SKM-1 treated with dmso at 0.1 percent for 144 hours (cell line): ENCODE data around the gene XPR1.

Experiments
- DNase-seq: peaks from one replicate; lab custom pipeline; 2025; ENCODE audit not compliant: unreplicated experiment; lab: John Stamatoyannopoulos, UW

Gene XPR1

GRCh38 chr1:180884588-180885300 lies 252.9 kb downstream of the XPR1 start:
- DNase-seq = no peak

DNA sequence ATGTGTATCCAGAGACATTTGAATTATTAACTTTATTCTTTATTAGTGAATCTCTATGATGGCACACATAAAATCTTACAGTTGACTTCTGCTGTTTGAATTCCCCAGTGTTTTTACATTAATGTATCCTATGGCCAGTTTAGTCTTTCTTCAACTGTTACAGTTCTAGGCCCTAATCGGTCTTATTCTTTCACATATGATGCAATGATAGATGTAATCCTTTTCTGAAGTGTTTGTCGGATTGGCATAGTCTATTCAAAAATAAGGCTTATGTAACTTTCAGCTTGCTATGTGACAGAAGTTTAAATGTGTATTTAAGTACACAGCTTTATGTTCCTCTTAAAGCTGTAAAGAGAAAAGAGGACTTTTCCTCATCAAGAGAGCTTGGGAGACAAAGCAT lies 254.5 kb downstream of the XPR1 start:
- no peak for DNase-seq

GRCh38 chr1:180887841-180888240 lies 256.0 kb downstream of the XPR1 start:
- DNase-seq = no peak

DNA sequence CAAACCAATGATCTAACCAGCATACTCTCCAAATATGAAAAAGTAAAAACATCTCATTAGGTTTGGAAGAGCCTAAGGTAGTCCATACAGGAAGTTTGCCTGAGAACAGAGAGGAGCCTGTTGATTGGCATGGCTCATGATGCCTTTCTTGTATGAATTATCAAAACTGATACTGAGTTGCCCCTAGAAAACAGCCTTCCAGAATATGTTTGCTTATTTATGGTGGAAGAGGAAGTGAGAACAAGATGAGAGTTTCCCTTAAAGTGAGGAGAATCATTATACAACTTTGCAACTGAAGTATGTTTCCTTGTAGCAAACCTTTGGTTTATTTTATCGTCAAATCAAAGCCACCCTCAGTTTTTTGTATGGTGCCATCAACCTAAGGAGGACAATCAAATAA lies 257.0 kb downstream of the XPR1 start:
- no peak for DNase-seq

GRCh38 chr1:180889325-180889724 lies 257.5 kb downstream of the XPR1 start:
- no peak for DNase-seq

DNA sequence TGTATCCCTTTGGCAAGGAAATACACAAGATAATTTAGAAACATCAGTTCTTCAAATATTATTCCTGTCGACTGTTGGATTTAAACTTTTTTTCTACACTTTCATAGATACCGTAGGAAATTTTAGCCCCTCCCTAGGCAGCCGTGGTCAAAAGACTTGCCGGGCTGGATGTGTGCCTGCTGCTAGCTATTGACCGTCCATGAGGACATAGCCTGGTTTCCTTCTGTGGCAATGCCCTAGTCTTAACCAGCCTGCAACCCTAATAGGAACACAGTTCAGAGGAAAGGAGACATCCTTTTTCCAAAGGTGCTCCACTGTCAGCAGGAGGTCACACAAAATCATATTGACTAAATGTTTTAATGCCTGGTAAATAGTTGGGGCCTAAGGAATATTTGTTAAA lies 260.4 kb downstream of the XPR1 start:
- no peak for DNase-seq

DNA sequence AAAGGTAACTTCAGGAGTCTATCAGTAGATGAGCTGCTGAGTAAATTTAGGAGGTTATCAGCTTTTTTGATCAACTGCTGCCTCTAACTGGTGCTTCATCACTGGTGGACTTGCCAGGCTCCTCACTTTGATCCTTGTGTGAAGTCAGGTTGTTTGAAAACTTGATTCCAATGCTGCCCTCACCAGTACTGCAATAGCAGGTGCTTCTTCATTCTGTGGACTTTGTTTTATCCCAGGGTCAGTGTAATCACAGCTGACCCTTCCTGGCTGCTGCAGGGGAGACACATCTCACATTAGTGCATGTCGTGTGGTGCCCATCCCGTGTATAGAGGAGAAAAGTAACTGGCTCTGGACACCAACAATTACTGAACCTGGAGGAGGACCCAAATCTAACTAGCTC lies 260.9 kb downstream of the XPR1 start:
- no peak for DNase-seq

DNA sequence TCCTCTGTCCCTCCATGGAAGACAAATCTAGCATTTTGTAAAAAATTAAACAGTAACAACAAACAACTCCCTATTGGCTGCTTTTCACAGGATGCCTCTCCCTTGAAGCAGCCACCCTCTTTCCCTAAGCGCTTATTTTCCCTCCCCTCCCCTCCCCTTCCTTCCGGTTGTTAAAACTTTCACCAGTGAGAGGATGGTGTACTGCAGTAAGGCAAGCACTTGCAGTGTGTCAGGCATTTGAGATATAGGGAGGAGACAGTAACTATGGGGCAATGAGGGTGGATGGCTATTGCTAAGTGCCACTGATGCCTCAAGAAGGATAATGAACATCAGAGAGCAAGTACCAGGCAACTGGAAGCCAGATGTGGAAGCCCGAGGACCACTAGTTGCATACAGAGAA lies 261.8 kb downstream of the XPR1 start:
- no peak for DNase-seq

DNA sequence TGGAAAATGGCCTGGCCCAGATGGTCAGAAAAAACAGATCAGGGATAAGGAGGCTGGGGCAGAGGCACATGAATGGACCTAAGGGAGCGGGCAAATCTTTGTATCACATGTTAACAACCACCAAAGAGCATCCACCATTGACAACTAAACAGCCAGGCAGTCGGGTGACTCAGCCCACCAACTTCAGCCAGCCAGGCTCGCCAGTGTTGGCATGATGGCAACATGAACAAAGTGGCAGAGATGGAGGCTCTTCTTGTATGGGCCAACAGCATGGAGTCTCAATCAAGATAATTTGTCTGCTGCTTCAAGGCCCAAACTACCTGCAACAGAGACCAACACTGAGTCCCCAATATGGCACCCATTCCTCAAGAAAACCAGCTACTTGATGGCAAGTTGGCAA lies 264.3 kb downstream of the XPR1 start:
- DNase-seq = no peak

GRCh38 chr1:180898441-180899219 lies 266.8 kb downstream of the XPR1 start:
- no peak for DNase-seq

- no peak for DNase-seq
Observed at GRCh38 chr1:180899262-180899661, 267.4 kb downstream of the XPR1 start.

DNA sequence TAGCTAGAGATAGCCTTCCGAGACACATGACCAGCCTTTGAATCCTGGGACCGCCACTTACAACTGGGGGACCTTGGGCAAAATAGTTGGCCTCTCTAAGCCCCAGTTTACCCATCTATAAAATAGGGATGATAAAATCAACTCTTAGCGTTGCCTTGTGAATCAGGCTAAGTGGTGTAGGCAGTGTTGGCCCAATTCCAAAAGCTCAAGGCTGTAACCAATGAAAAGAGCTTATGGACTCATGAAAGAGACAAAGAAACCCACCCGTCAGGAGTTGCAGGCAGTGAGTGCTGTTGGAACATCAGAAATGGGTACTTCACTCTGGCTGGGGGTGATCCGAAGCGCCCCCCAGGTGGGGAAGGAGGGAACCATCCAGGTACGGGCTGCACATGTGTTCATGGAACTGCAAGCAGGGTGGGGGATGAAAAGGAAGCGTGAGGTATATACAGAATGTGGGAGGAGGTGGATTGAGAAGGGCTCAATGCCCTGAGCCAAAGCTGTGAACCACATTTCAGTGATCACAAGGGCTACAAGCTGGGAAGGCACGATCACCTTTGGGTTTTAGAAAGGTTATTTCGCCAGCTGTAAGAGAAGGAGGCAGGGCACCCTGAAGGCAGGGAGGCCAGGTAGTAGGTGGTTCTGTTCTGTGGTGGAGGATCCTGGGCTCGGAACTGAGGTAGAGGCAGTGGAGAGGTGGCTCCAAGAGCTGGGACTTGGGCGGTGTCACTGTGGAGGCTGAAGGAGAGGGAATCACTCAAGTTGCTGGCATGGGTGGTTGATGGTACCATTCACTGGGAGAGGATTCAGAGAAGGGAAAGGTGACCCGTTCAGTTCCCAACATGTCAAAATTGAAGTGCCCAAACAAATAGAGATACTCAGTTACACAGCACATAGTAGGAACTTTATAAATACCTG lies 269.5 kb downstream of the XPR1 start:
- DNase-seq = no peak

- no peak for DNase-seq
Observed at GRCh38 chr1:180902541-180902940, 270.7 kb downstream of the XPR1 start.

- DNase-seq = no peak
Observed at GRCh38 chr1:180905927-180906326, 274.1 kb downstream of the XPR1 start.

GRCh38 chr1:180906511-180906910 lies 274.7 kb downstream of the XPR1 start:
- no peak for DNase-seq

DNA sequence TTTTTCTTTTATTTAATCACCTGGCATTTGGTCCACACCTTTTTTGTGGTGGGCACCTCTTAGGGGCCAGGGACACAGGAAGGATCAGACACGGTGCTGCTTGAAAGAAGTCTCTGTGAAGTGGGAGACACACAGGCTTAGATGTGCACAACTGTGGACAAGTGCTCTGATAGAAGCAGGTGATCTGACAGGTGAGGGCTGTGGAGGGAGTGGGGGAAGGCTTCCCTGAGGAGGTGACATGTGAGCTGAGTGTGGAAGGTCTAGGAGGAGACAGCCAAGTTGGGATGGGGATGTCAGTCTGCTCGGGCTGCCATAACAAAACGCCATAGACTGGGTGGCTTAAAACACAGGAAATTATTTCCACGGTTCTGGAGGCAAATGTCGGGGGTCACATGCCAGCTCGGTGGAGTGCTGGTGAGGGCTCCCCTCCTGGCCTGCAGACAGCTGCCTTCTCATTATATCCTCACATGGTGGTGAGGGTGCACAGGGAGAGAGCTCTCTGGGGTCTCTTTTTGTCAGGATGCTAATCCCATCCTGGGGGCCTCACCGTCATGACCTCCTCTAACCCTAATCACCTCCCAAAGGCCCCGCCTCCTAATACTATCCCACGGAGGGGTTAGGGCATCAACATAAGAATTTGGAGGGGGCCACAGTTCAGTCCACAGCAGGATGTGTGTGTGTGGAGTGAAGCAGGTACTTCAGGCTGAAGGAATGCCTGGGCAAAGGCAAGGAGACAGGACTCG lies 275.7 kb downstream of the XPR1 start:
- no peak for DNase-seq

DNA sequence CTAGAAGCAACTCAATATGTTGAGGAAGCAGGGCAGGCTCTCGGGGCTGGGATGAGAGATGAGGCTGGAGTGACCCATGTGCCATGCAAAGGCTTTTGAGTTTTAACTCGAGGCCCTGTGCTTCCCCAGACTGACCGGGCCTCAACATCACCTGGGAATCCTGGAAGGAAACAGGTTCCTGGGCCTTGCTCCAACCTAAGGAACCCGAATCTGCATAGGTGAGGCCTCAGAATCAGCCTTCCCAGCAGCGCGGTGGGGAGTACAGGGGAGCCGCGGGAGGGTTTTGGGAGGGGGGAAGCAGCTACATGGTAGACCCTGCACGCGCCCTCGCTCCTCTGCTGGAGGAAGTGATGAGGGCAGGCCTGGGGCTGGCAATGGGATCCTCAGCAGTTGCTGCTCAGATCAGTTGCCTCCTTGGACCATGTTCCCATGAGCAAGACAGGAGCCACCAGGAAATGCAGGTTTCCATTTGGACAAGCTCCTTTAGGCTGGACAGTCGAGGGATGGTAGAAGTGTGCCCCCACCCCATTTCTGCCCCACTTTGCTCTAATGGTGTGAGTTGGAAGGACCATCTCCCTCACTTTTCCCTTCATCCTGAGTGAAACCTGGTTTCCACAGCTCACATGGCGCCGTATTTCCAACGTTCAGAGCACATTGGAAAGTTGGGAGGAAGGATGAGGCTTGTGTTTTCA lies 276.4 kb downstream of the XPR1 start:
- no peak for DNase-seq

GRCh38 chr1:180909005-180909414 lies 277.2 kb downstream of the XPR1 start:
- DNase-seq = no peak

GRCh38 chr1:180909462-180909976 lies 277.7 kb downstream of the XPR1 start:
- DNase-seq = no peak

DNA sequence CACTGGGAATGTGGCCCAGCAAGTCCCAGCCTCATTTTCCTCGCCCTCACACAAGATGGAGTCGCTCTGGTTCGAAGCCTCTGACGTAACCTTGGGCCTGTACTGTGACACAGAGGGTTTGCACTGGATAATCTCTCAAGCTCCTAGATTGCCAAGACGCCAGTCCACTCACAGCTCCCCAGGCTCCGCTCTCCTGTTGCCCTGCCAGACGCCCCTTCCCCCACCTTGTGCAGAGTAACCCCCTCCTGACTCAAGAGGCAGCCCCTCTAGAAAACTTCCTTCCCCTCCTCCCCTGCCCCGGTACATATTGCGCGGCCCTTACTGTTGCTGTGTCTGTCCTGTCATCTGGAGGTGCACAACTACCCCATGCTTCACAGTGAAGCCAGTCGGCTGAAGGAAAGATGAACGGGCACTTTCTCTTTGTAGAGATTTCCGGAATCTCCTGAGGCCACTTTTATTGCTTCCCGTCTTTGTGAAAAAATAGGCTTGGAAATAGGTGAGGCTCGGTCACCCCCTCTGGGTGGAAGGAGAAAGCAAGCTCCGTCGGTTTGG lies 279.9 kb downstream of the XPR1 start:
- DNase-seq = no peak
